ENCODE data around the gene PRSS36.

Gene PRSS36

DNA sequence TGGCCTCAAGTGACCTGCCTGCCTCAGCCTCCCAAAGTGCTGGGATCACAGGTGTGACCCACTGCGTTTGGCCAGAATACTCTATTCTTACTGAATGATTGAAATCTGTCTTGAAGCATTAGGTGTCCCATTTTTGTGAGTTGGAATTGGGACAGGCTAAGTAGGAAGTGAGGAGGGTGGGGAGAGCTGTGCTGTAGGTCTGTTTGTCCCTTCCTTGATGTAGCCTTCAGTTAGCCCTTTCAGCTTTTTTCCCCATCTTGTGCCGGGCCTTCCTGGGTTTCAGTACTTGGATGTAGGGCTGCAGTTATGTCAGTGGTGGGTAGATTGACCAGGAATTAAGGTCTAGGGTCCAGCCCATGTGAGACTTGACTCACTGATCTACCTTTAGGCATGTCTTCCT, 44.0 kb upstream of the PRSS36 start:
- TF ChIP-seq, protein P1, sequence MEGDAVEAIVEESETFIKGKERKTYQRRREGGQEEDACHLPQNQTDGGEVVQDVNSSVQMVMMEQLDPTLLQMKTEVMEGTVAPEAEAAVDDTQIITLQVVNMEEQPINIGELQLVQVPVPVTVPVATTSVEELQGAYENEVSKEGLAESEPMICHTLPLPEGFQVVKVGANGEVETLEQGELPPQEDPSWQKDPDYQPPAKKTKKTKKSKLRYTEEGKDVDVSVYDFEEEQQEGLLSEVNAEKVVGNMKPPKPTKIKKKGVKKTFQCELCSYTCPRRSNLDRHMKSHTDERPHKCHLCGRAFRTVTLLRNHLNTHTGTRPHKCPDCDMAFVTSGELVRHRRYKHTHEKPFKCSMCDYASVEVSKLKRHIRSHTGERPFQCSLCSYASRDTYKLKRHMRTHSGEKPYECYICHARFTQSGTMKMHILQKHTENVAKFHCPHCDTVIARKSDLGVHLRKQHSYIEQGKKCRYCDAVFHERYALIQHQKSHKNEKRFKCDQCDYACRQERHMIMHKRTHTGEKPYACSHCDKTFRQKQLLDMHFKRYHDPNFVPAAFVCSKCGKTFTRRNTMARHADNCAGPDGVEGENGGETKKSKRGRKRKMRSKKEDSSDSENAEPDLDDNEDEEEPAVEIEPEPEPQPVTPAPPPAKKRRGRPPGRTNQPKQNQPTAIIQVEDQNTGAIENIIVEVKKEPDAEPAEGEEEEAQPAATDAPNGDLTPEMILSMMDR (conservative IDR thresholded peaks at IDR 0.05; ENCODE audit: low read depth): no peak
- DNase-seq (ENCODE audit: low spot score): no peak
- H3K27ac ChIP-seq: peak overlapping the region; percentile 10; the same call in 1 of the 2 replicates
- POLR2A ChIA-PET (ENCODE audit: low non-redundant PET): no interaction called here
- CTCF ChIA-PET: interaction anchor here (0.6 kb wide), 1 partner anchor 53 kb away, joined by 4 read pairs; no protein-coding TSS in a partner anchor

DNA sequence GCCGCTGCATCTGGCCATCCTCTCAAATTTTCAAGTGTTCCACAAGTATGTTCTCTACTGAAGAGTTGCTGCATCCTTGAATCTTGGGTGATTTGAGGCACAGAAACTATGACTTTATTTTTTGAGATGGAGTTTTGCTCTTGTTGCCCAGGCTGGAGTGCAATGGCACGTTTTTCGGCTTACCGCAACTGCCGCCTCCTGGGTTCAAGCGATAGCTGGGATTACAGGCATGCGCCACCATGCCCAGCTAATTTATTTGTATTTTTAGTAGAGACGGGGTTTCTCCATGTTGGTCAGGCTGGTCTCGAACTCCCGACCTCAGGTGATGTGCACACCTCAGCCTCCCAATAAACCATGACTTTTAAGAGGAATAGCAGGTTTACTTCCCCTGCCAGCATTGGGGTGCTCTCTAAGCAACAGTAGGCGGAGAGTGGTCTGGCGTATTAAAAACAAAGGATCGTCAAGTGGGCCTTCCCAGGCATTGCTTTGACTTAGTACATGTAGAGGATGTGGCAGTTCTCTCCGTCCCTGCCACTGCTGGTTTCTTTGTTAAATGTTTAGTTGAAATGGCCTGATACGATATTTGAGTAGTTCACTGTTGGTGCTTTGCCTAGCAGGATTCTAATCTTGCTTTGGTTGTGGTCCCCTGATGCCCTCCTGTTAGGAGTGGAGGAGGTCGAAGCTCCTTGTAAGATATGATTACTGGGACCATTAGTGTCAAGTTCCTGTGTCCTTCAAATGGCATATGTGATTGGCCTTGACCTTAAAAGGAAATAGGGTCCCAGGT, 43.2 kb upstream of the PRSS36 start:
- POLR2A ChIA-PET (ENCODE audit: low non-redundant PET): no interaction called here
- DNase-seq (ENCODE audit: low spot score): no peak
- TF ChIP-seq, protein P1 (conservative IDR thresholded peaks at IDR 0.05; ENCODE audit: low read depth): no peak
- H3K27ac ChIP-seq: peak overlapping the region; percentile 16; the same call in 1 of the 2 replicates
- CTCF ChIA-PET: no interaction called here

DNA sequence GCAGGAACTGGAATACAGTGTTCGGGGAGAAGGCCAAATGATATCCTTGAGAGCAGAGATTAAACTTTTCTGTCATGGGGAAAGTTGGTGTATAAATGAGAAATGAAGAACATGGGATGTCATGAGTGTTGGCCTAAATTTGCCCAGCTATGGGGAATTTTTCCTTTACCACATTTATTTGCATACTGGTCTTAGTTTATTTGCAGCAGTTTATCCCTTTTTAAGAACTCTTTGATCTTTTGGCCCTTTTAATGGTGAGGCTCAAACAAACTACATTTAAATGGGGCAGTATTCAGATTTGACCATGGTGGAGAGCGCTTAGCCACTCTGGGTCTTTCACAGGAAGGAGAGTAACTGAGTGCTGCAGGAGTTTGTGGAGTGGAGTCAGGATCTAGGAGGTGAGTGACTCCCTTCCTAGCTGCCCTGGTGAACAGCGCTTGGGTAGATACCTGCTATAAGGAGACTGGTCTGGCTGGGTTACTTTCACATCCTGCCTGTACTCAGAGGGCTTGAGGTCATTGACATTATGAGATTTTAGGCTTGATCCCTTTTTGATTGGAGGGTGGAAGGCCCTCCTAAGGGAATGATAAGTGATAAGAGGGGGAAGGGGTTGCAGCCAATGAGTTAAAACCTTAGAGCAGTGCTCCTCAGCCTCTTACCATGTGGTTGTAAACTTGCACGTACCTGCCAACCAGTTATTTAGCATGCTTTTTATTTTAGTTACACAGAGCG, 42.0 kb upstream of the PRSS36 start:
- ChIA-PET POLR2A (ENCODE audit: low non-redundant PET) (no interaction called here), CTCF (no interaction called here)
- no peak overlapping the region for H3K27ac ChIP-seq
- no peak for DNase-seq (ENCODE audit: low spot score)
- TF ChIP-seq, protein P1 (conservative IDR thresholded peaks at IDR 0.05; ENCODE audit: low read depth): no peak

DNA sequence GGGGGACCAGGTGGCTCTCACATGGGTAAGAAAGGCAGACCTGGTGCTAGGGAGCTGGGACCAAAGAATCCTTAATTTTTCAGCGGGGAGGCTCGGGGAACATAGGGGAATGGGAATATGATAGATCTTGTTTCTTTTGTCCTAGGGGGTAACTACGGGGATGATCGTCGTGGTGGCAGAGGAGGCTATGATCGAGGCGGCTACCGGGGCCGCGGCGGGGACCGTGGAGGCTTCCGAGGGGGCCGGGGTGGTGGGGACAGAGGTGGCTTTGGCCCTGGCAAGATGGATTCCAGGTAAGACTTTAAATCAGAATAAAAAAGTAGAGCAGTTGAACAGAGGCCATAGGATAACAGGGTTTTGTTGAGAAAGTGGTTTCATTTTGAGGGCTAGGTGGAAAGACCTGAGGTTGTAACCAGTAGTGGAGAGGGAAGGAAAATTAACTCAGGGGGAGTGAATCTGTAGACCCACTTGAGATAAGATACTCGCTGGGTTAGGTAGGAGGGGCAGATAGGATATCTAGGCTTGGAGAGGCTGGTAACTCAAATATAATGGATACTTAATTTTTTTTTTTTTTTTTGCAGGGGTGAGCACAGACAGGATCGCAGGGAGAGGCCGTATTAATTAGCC, 41.1 kb upstream of the PRSS36 start:
- DNase-seq (ENCODE audit: low spot score): no peak
- ChIA-PET POLR2A (ENCODE audit: low non-redundant PET) (interaction anchor here (0.7 kb wide), 1 partner anchor 679 kb away, joined by 3 read pairs; no protein-coding TSS in a partner anchor), CTCF (no interaction called here)
- H3K27ac ChIP-seq: no peak overlapping the region
- TF ChIP-seq, protein P1 (conservative IDR thresholded peaks at IDR 0.05; ENCODE audit: low read depth): no peak

DNA sequence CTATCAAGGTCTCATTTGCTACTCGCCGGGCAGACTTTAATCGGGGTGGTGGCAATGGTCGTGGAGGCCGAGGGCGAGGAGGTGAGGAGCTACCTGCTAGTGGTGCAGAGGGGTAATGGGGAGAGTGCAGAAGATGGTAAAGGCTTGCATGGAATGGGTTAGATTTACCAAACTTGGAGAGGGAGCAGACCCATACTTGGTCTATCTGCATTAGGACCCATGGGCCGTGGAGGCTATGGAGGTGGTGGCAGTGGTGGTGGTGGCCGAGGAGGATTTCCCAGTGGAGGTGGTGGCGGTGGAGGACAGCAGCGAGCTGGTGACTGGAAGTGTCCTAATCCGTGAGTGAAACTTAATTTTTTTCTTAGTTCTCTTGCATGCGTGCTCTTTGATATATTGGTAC, 40.2 kb upstream of the PRSS36 start:
- ChIA-PET CTCF (interaction anchor here (1.0 kb wide), 1 partner anchor 9 kb away, joined by 3 read pairs; no protein-coding TSS in a partner anchor), POLR2A (ENCODE audit: low non-redundant PET) (interaction anchor here (0.7 kb wide), 1 partner anchor 680 kb away, joined by 3 read pairs; no protein-coding TSS in a partner anchor)
- DNase-seq (ENCODE audit: low spot score): no peak
- no peak overlapping the region for H3K27ac ChIP-seq
- TF ChIP-seq, protein P1 (conservative IDR thresholded peaks at IDR 0.05; ENCODE audit: low read depth): no peak

DNA sequence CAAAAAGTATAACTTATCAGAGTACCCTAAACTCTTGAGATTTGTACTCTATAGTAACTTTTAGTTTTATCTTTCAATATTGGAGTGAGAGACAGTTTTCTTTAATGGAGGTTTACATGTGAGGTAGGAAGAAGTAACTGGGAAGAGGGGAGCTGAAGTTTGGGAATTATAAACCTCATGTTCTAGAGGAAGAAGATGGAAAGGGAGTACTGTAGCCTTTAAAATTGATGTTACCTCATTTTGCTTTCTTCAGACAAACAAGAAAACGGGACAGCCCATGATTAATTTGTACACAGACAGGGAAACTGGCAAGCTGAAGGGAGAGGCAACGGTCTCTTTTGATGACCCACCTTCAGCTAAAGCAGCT, 39.5 kb upstream of the PRSS36 start:
- DNase-seq (ENCODE audit: low spot score): no peak
- no peak overlapping the region for H3K27ac ChIP-seq
- ChIA-PET POLR2A (ENCODE audit: low non-redundant PET) (no interaction called here), CTCF (interaction anchor here (1.0 kb wide), 1 partner anchor 9 kb away, joined by 3 read pairs; no protein-coding TSS in a partner anchor)
- TF ChIP-seq, protein P1 (conservative IDR thresholded peaks at IDR 0.05; ENCODE audit: low read depth): no peak

Data from RWPE1 (cell line).